HepG2 (cell line): ENCODE measurements around the gene SLC34A3. TPM values are rescaled to one million over a fixed set of nuclear protein-coding genes. Genes with fewer than 3 reads are reported as not detected.

Experiments used
- ATAC-seq: fragments of 200-7000 bp; cut with Tn5 transposase; 3 replicates; pipeline ENCODE4 v1.9.1; 2020; ENCODE audit warnings: mild to moderate bottlenecking, moderate library complexity
- BruUV-seq: library from RNA; stranded (reverse); fragments of 400-500 nt; replicated peaks from 2 replicates; lab custom pipeline; 2021; lab: Mats Ljungman, UMichigan
- CTCF ChIA-PET: fragments of 300-600 bp; formaldehyde crosslinking; extraction: SDS; loops from one replicate; lab custom pipeline; 2021; ENCODE audit warnings: low total read pairs, inconsistent platforms, low intra/inter-chr PET ratio; lab: Yijun Ruan, JAX
- POLR2A ChIA-PET: fragments of 350-600 bp; sonication (Branson Sonifier 250); formaldehyde crosslinking; loops from one replicate; lab custom pipeline; 2020; ENCODE audit warnings: antibody characterized with exemption, inconsistent platforms; lab: Yijun Ruan, JAX
- DNase-seq: peaks from one replicate; pipeline ENCODE4 v3.0.0-alpha.2; 2015; ENCODE audit warnings: low spot score
- FAIRE-seq: peaks from 3 replicates; lab custom pipeline; 2011; peaks lifted over from hg19 to GRCh38; lab: Jason Lieb, UNC
- H2AFZ ChIP-seq: one replicate; pipeline ENCODE4 v1.6.1; 2011; ENCODE audit warnings: low read length, inconsistent platforms
- H3K27ac ChIP-seq: fragments of 300-600 bp; 3 replicates; pipeline ENCODE4 v1.8.0; 2011; ENCODE audit warnings: mixed run types, mild to moderate bottlenecking, mixed read lengths, low read length, inconsistent platforms; ENCODE audit not compliant: insufficient read depth; ENCODE audit errors: extremely low read length
- H3K27me3 ChIP-seq, 2 experiments: fragments of 200-600 bp in 1 of 2; 2 replicates in 1 of 2; 3 replicates in 1 of 2; pipeline versions ENCODE4 v1.6.0 to v1.8.0; 2011; ENCODE audit warnings: low read length in 2 of 2, mild to moderate bottlenecking in 2 of 2, moderate library complexity in 2 of 2, inconsistent platforms in 1 of 2; ENCODE audit not compliant: insufficient read depth in 2 of 2, control insufficient read depth in 1 of 2
- H3K36me3 ChIP-seq, 2 experiments: fragments of 200-600 bp in 1 of 2; replicated peaks in 1 of 2; 2 replicates in 1 of 2; 3 replicates in 1 of 2; pipeline versions ENCODE4 v1.5.1 to v1.8.0; 2011; ENCODE audit warnings: low read length in 2 of 2, inconsistent platforms in 1 of 2; ENCODE audit not compliant: insufficient read depth in 2 of 2, control insufficient read depth in 1 of 2
- H3K4me1 ChIP-seq: 2 replicates; pipeline ENCODE4 v1.5.1; 2012; ENCODE audit warnings: low read length, inconsistent platforms; ENCODE audit not compliant: insufficient read depth
- H3K4me2 ChIP-seq: 2 replicates; pipeline ENCODE4 v1.6.0; 2011; ENCODE audit warnings: low read depth, low read length, inconsistent platforms
- H3K4me3 ChIP-seq, 3 experiments: fragments of 200-600 bp in 1 of 3; sonication (generic), shearing (Covaris generic) in 1 of 3; replicated peaks in 1 of 3; 2 replicates each; pipeline ENCODE4 v1.5.1; 2011 to 2016; ENCODE audit warnings: low read length in 3 of 3, inconsistent platforms in 2 of 3, low read depth in 2 of 3, mild to moderate bottlenecking in 2 of 3, control low read depth in 1 of 3, mixed read lengths in 1 of 3; ENCODE audit not compliant: insufficient read depth in 1 of 3
- H3K79me2 ChIP-seq: one replicate; pipeline ENCODE4 v1.6.1; 2011; ENCODE audit warnings: low read length, inconsistent platforms; ENCODE audit not compliant: insufficient read depth
- H3K9ac ChIP-seq: 2 replicates; pipeline ENCODE4 v1.6.0; 2011; ENCODE audit warnings: mild to moderate bottlenecking, low read depth, low read length, inconsistent platforms; ENCODE audit not compliant: insufficient read depth
- H3K9me3 ChIP-seq: 2 replicates; pipeline ENCODE4 v1.5.1; 2012; ENCODE audit warnings: mild to moderate bottlenecking, low read length
- H4K20me1 ChIP-seq: 2 replicates; pipeline ENCODE4 v1.6.0; 2011; ENCODE audit warnings: inconsistent platforms, mild to moderate bottlenecking, low read length, moderate library complexity; ENCODE audit not compliant: insufficient read depth
- ARHGAP35 ChIP-seq: sonication (generic); formaldehyde crosslinking; IDR thresholded peaks from 2 replicates; pipeline ENCODE4 v1.9.0; 2022; ENCODE audit warnings: mild to moderate bottlenecking, inconsistent platforms, moderate library complexity, missing genetic modification reagents, borderline replicate concordance
- CREBL2 ChIP-seq: sonication (generic); formaldehyde crosslinking; IDR thresholded peaks from 2 replicates; pipeline ENCODE4 v1.8.1; 2023; ENCODE audit warnings: missing genetic modification reagents, mild to moderate bottlenecking, borderline replicate concordance
- SATB2 ChIP-seq: sonication (generic); formaldehyde crosslinking; IDR thresholded peaks from 2 replicates; pipeline ENCODE4 v1.5.0; 2020; ENCODE audit warnings: missing genetic modification reagents
- SETDB1 ChIP-seq: sonication (generic); formaldehyde crosslinking; IDR thresholded peaks from 2 replicates; pipeline ENCODE4 v1.5.1; 2020; ENCODE audit warnings: missing genetic modification reagents, mild to moderate bottlenecking, borderline replicate concordance
- WIZ ChIP-seq: sonication (generic); formaldehyde crosslinking; IDR thresholded peaks from 2 replicates; pipeline ENCODE4 v1.5.1; 2020; ENCODE audit warnings: mild to moderate bottlenecking, missing genetic modification reagents
- ZC3H4 ChIP-seq: sonication (generic); formaldehyde crosslinking; IDR thresholded peaks from 2 replicates; pipeline ENCODE4 v1.4.0; 2020; ENCODE audit warnings: missing genetic modification reagents, borderline replicate concordance
- ZMYM2 ChIP-seq: sonication (generic); formaldehyde crosslinking; IDR thresholded peaks from 2 replicates; pipeline ENCODE4 v1.8.0; 2022; ENCODE audit warnings: mild to moderate bottlenecking, missing genetic modification reagents
- ZNF558 ChIP-seq: sonication (generic); formaldehyde crosslinking; IDR thresholded peaks from 2 replicates; pipeline ENCODE4 v1.9.0; 2022; ENCODE audit warnings: mild to moderate bottlenecking, missing genetic modification reagents, borderline replicate concordance
- ZNF761 ChIP-seq: sonication (generic); formaldehyde crosslinking; conservative IDR thresholded peaks from 2 replicates; pipeline ENCODE4 v1.4.0; 2020; ENCODE audit warnings: mild to moderate bottlenecking, missing genetic modification reagents
- ZNF841 ChIP-seq: sonication (generic); formaldehyde crosslinking; IDR thresholded peaks from 2 replicates; pipeline ENCODE4 v1.8.1; 2023; ENCODE audit warnings: missing genetic modification reagents, borderline replicate concordance
- WGBS: methylation state at CpG from one replicate; pipeline ENCODE4 v1.1.6; 2017; ENCODE audit warnings: low lambda C conversion rate; 5-methylcytosine and 5-hydroxymethylcytosine counted together
- in situ Hi-C: cut with HindIII; loops from 2 replicates; pipeline ENCODE4 v1.10.0; 2017; ENCODE audit warnings: low pct_unique_long_range_greater_than_20kb; ENCODE audit not compliant: extremely low pct_ligation_motif_present
- intact Hi-C: fragments of 100-400 bp; cut with micrococcal nuclease; formaldehyde crosslinking; loops from one replicate; pipeline ENCODE4 v1.10.0; 2022; ENCODE audit not compliant: unreplicated experiment
- polyA plus RNA-seq, 8 experiments: library from polyadenylated mRNA; depleted of rRNA in 3 of 8; stranded (reverse) in 7 of 8; unstranded in 1 of 8; fragments of >200 nt; fragmentation: Illumina TruSeq in 4 of 8; extraction: Trizol in 4 of 8; gene quantifications; 2 replicates each; pipeline versions ENCODE4 v1.2.1 to v1.2.3, GENCODE V29; 2011 to 2016; ENCODE audit warnings: low read depth in 4 of 8, missing spikeins in 1 of 8, mixed read lengths in 1 of 8; ENCODE audit not compliant: insufficient read depth in 1 of 8
- total RNA-seq, 5 experiments: library from RNA; depleted of rRNA; stranded (reverse); fragments of >200 nt; fragmentation: Illumina TruSeq; extraction: Trizol; gene quantifications; 2 replicates each; pipeline ENCODE4 v1.2.3, GENCODE V29; 2016; ENCODE audit warnings: low read depth in 1 of 5
- TF ChIP-seq, protein P1 (sequence below): IDR thresholded peaks from 2 replicates; pipeline ENCODE4 v1.6.1; 2016; ENCODE audit warnings: low read depth, borderline replicate concordance
- TF ChIP-seq, protein P2 (sequence below): sonication (generic); formaldehyde crosslinking; IDR thresholded peaks from 2 replicates; pipeline ENCODE4 v1.8.0; 2022; ENCODE audit warnings: mild to moderate bottlenecking, missing genetic modification reagents; ENCODE audit not compliant: insufficient replicate concordance
- TF ChIP-seq, protein P3 (sequence below): sonication (generic); formaldehyde crosslinking; conservative IDR thresholded peaks from 2 replicates; pipeline ENCODE4 v1.8.1; 2023; ENCODE audit warnings: missing genetic modification reagents
- TF ChIP-seq, protein P4 (sequence below): sonication (generic); formaldehyde crosslinking; IDR thresholded peaks from 2 replicates; pipeline ENCODE4 v1.4.0; 2020; ENCODE audit warnings: mild to moderate bottlenecking, low read depth, missing genetic modification reagents
- TF ChIP-seq, protein P5 (sequence below): sonication (generic); formaldehyde crosslinking; IDR thresholded peaks from 2 replicates; pipeline ENCODE4 v1.4.0; 2020; ENCODE audit warnings: mild to moderate bottlenecking, low read depth, missing genetic modification reagents

Gene SLC34A3
- total and polyA plus RNA-seq, 2 of the 13 experiments (the other 11 are each of a cell fraction or from before 2014, with no cell fraction given), result 0.07 to 1.0 TPM

- no peak for TF ChIP-seq ZMYM2
- TF ChIP-seq, protein P1, sequence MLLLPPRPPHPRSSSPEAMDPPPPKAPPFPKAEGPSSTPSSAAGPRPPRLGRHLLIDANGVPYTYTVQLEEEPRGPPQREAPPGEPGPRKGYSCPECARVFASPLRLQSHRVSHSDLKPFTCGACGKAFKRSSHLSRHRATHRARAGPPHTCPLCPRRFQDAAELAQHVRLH (CRISPR knock-in tag), result no peak
- no peak for TF ChIP-seq ZNF761 (CRISPR knock-in tag)
- no peak for TF ChIP-seq SETDB1 (CRISPR knock-in tag)
- TF ChIP-seq WIZ (CRISPR knock-in tag), result no peak
- TF ChIP-seq ZNF558, result 0 out of 2 replicates have a peak, but pooled peaks have one; percentile 32
- TF ChIP-seq, protein P2, sequence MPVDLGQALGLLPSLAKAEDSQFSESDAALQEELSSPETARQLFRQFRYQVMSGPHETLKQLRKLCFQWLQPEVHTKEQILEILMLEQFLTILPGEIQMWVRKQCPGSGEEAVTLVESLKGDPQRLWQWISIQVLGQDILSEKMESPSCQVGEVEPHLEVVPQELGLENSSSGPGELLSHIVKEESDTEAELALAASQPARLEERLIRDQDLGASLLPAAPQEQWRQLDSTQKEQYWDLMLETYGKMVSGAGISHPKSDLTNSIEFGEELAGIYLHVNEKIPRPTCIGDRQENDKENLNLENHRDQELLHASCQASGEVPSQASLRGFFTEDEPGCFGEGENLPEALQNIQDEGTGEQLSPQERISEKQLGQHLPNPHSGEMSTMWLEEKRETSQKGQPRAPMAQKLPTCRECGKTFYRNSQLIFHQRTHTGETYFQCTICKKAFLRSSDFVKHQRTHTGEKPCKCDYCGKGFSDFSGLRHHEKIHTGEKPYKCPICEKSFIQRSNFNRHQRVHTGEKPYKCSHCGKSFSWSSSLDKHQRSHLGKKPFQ, result no peak
- TF ChIP-seq SATB2, result no peak
- TF ChIP-seq, all 625 proteins: peak for 22
These were observed at the start of gene SLC34A3 (continued) for GRCh38 chr9:137230705-137231371.

- intact Hi-C loops (no loop called here), in situ Hi-C loops (no loop called here)
- H2AFZ ChIP-seq, result no peak overlapping the region
- no peak overlapping the region for H3K4me3 ChIP-seq
- no peak overlapping the region for H3K9ac ChIP-seq
- H3K79me2 ChIP-seq, result peaks cover 4% of the 10 kb centered on the region
- no peak overlapping the region for H3K27ac ChIP-seq
- peaks cover 27 to 35% of the 10 kb centered on the region in 2 experiments; a peak in 4 of 5 replicates for H3K36me3 ChIP-seq
- CTCF ChIA-PET, result no interaction called here
- H3K27me3 ChIP-seq, result no peaks in the 10 kb centered on the region
- no peaks in the 10 kb centered on the region for H4K20me1 ChIP-seq
- POLR2A ChIA-PET, result no interaction called here
- H3K4me2 ChIP-seq, result no peak overlapping the region
- no peaks in the 10 kb centered on the region for H3K9me3 ChIP-seq
- peaks cover 4% of the 10 kb centered on the region for H3K4me1 ChIP-seq
- WGBS, result 96% methylated on average over 20 of the region's 22 CpGs
- no TSS peak for BruUV-seq
- ATAC-seq, result no peak
- FAIRE-seq, result no peak
- no peak for DNase-seq
- TF ChIP-seq, protein P3, sequence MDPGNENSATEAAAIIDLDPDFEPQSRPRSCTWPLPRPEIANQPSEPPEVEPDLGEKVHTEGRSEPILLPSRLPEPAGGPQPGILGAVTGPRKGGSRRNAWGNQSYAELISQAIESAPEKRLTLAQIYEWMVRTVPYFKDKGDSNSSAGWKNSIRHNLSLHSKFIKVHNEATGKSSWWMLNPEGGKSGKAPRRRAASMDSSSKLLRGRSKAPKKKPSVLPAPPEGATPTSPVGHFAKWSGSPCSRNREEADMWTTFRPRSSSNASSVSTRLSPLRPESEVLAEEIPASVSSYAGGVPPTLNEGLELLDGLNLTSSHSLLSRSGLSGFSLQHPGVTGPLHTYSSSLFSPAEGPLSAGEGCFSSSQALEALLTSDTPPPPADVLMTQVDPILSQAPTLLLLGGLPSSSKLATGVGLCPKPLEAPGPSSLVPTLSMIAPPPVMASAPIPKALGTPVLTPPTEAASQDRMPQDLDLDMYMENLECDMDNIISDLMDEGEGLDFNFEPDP (CRISPR knock-in tag), result no peak
- TF ChIP-seq, protein P4, sequence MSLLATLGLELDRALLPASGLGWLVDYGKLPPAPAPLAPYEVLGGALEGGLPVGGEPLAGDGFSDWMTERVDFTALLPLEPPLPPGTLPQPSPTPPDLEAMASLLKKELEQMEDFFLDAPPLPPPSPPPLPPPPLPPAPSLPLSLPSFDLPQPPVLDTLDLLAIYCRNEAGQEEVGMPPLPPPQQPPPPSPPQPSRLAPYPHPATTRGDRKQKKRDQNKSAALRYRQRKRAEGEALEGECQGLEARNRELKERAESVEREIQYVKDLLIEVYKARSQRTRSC (CRISPR knock-in tag), result no peak
- TF ChIP-seq CREBL2 (no peak), ARHGAP35 (CRISPR knock-in tag) (no peak), ZNF841 (CRISPR knock-in tag) (no peak), ZC3H4 (CRISPR knock-in tag) (no peak)
- TF ChIP-seq, protein P5, sequence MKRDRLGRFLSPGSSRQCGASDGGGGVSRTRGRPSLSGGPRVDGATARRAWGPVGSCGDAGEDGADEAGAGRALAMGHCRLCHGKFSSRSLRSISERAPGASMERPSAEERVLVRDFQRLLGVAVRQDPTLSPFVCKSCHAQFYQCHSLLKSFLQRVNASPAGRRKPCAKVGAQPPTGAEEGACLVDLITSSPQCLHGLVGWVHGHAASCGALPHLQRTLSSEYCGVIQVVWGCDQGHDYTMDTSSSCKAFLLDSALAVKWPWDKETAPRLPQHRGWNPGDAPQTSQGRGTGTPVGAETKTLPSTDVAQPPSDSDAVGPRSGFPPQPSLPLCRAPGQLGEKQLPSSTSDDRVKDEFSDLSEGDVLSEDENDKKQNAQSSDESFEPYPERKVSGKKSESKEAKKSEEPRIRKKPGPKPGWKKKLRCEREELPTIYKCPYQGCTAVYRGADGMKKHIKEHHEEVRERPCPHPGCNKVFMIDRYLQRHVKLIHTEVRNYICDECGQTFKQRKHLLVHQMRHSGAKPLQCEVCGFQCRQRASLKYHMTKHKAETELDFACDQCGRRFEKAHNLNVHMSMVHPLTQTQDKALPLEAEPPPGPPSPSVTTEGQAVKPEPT (CRISPR knock-in tag), result no peak
These were observed 49.0 kb upstream of the SLC34A3 start for GRCh38 chr9:137181680-137182079.
